Measurements from ENCODE around the gene CCDC138.

CCDC138 gene

GRCh38 chr2:108829578-108830310 lies 43.2 kb downstream of the CCDC138 start:
- DNase-seq: no peak

GRCh38 chr2:108833219-108833618 lies 46.6 kb downstream of the CCDC138 start:
- no peak for DNase-seq

DNA sequence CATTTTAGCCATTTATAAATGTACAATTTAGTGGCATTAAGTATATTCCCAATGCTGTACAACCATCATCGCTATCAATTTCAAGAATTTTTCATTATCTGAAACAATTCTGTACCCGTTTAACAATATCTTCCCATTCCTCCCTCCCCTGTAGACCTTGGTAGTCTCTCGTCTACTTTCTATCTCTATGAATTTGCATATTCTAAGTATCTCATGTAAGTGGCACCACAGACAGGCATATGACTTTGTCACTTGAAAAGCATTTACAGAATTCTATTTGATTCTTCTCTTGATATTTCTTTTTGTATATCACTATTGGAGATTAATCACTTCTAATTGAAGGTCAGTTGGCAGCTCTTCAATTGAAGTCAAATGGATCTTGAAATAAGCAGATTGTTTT lies 48.0 kb downstream of the CCDC138 start:
- DNase-seq: no peak

DNA sequence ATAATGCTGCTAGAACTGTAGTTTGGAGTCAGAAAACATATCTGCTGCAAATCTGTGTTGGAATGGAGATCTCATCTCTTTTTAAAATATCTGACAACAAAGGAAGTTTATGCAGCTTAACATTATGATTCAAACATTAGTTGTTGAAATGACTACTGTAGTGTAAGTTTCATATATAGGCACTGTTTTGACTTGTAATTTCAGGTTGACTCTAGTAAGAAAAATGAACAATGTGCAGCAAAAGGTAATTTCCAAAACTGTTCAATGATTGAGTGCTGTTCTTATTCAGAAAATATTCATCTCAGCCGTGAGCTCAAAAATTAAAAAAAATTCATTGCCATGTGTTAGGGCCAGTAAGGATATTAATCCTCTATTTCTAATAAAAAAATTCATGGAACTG lies 48.5 kb downstream of the CCDC138 start:
- no peak for DNase-seq

- no peak for DNase-seq
Observed at GRCh38 chr2:108837198-108837597, 50.6 kb downstream of the CCDC138 start.

- no peak for DNase-seq
Observed at GRCh38 chr2:108841506-108841905, 54.9 kb downstream of the CCDC138 start.

DNA sequence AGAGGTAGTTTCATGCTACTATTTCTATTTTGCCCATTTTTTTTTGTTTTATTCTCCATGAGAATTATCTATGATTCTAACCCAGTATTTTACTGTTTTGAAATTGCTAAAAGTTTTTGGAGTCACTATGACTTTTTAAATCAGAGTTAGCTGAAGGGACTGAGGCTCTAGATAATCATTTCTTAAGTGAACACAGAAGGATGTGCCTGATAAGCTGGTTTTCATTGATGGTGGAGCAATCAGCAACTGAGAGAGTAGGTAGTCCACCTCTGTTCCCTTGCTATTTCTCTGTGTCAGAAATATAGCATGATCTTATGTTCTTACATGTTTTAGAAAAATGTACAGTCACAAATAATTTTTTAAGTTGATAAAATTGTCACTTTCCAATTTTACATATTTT lies 59.4 kb downstream of the CCDC138 start:
- no peak for DNase-seq

- DNase-seq: no peak
Observed at GRCh38 chr2:108847000-108847399, 60.4 kb downstream of the CCDC138 start.

- DNase-seq: no peak
Observed at GRCh38 chr2:108852375-108852774, 65.8 kb downstream of the CCDC138 start.

GRCh38 chr2:108853421-108853820 lies 66.8 kb downstream of the CCDC138 start:
- no peak for DNase-seq

GRCh38 chr2:108854484-108854883 lies 67.9 kb downstream of the CCDC138 start:
- DNase-seq: no peak

DNA sequence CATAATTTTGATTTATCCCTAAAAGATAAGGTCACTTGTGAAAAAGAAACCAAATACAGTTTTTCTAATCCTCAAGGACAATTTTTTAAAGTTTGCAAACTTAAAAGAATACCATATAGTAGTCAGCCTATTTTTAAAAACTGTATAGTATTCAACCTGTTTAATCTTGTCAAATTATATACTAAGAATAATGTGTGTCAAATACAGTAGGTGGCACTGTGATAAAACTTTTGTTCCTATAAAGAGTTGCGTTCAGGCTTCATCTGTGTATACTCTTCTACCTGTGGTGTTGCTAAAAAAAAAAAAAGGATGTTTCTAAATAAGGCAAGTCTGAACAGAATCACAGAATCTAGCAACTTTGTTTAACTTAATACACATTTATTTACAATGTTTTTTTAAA lies 68.6 kb downstream of the CCDC138 start:
- no peak for DNase-seq

DNA sequence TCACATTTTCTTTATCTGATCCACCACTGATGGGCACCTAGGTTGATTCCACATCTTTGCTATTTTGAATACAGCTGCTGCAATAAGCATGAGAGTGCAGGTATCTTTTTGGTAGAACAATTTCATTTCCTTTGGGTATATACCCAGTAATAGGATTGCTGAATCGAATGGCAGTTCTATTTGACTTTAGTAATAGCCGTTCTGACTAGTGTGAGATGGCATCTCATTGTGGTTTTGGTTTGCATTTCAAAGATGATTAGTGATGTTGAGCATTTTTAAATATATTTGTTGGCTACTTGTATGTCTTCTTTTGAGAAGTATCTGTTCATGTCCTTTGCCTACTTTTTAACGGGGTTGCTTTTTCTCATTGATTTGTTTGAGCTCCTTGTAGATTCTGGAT lies 72.3 kb downstream of the CCDC138 start:
- DNase-seq: no peak

- no peak for DNase-seq
Observed at GRCh38 chr2:108866041-108866440, 79.5 kb downstream of the CCDC138 start.

DNA sequence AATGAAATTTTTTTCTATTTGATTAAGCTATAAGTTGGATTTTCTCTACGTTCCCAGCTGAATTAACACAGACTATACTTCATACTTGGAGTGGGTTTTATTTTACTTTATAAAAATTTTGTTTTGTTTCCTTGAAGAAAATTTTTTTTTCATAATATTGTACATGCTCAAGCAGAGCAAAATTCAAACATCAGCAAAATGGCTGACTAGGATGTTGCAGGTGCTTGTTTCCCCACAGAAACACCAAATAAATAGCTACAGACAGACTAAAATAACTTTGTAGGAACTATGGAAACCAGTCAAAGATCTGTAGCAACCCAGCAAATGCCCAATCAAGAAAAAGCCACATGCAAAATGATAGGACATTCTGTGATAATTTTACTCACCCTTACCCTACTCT lies 82.3 kb downstream of the CCDC138 start:
- DNase-seq: no peak

DNA sequence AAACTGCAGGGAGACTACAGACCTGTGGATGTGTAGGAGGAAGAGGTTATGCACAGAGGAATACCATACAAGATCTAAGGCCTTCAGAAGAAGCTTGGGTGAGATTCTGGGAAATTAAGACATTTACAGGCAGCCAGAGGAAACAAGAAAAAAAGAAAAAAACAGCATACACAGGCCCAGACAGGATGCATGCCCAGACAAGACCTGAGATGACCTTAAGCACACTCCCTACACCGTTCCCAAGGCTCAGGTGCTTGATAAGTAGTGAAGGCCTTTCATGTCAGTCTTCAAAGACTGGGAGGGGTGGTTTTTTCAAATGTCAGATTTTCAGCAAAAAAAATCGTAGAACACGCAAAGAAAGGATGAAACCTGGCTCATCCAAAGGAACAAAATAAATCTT lies 83.0 kb downstream of the CCDC138 start:
- DNase-seq: no peak

DNA sequence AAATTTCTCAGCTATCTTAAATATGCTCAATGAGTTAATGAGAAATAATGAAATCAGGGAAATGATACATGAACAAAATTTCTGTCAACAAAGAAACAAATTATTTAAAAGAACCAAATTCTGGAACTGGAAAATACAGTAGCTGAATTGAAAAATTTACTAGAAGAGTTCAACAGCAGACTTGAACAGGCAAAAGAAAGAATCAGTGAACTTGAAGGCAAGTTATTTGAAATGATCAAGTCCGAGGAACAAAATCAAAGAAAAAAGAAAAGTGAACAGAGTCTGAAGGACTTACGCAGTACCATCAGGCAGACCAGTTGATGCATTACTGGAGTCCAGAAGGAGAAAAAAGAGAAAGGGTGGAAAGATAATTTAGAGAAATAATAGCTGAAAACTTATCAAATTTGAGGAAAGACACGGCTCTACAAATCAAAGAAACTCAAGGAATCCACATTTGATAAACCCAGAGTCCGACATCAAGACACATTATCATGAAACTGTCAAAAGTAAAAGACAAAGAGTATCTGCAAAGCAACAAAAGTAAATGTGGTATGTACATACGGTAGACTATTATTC lies 83.6 kb downstream of the CCDC138 start:
- DNase-seq: no peak

DNA sequence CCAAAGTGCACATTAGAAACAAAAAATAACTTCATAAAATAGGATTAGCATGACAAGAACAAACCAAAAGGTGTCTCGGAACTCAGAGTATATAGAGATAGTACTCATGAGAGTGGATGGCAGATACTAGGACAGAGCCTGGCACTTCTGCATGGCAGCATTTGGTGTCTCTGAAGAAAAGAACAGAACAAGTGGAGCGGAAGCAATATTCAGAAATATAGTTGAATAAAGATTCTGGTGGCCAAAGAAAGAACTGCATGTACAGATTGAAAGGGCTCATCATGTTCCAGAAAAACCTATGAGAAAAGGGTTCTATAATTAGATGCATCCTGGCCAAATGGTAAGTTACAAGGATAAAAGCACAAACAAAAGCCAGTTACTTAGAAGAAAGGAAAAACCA lies 90.9 kb downstream of the CCDC138 start:
- DNase-seq: no peak

- no peak for DNase-seq
Observed at GRCh38 chr2:108878276-108878675, 91.7 kb downstream of the CCDC138 start.

DNA sequence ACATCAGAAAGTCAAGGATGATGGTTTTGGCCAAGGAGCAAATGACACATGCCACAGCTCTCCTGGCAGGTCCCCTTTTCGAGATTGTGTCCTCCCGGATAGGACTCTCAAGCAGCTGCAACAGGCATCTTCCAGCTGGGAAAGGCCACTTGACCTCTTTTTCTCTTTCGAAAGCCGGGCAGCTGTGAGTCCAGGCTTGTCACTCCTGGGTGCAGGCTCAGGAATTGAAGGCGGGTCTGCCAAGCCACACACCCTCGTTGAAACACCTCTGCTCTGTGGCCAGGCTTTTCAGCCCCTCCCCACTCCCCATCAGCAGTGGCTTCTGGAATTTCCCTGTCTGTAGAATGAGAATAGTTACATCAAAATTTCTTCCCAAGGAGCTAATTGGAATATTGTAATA lies 98.0 kb downstream of the CCDC138 start:
- no peak for DNase-seq

DNA sequence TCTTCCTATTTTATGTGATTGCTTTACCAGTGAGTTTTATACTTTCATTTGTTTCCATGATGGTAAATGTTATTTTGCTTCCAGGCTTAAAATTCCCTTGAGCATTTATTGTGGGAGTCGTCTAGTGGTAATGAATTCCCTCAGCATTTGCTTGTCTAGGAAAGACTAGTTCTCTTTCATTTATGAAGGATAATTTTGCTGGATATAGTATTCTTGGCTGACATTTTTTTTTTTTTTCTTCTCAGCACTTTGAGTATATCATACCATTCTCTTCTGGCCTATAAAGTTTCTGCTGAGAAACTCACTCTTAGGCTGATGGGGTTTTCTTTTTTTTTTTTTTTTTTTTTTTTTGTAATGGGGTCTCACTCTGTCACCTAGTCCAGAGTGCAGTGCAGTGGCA lies 103.3 kb downstream of the CCDC138 start:
- DNase-seq: no peak

GRCh38 chr2:108893277-108893676 lies 106.7 kb downstream of the CCDC138 start:
- DNase-seq: no peak

- no peak for DNase-seq
Observed at GRCh38 chr2:108894766-108895165, 108.2 kb downstream of the CCDC138 start.

- DNase-seq: no peak
Observed at GRCh38 chr2:108895188-108895587, 108.6 kb downstream of the CCDC138 start.

GRCh38 chr2:108896741-108897140 lies 110.2 kb downstream of the CCDC138 start:
- DNase-seq: no peak

All from NCI-H187 treated with DMSO at 0.1 percent for 48 hours (cell line).